Gastrocnemius medialis (tissue), 4 donors: Measurements from ENCODE around the gene FRRS1L.

Experiments
- CTCF ChIP-seq, 5 experiments: fragments of 450-650 bp in 3 of 5; fragments of 200-600 bp in 2 of 5; sonication (generic) in 2 of 5; IDR thresholded peaks in 4 of 5; conservative IDR thresholded peaks in 1 of 5; 1 replicate in 4 of 5; 2 replicates in 1 of 5; pipeline ENCODE4 v1.5.1; 2016 to 2019; ENCODE audit warnings: antibody characterized with exemption in 5 of 5, mild to moderate bottlenecking in 3 of 5, moderate library complexity in 3 of 5
- POLR2A ChIP-seq, 2 donors: fragments of 450-650 bp; IDR thresholded peaks; one replicate each; pipeline ENCODE4 v1.6.1; 2017; ENCODE audit warnings: antibody characterized with exemption in 2 of 2, mild to moderate bottlenecking in 2 of 2, moderate library complexity in 2 of 2

- TF ChIP-seq CTCF (IDR thresholded peaks at IDR 0.05 in 4 of 5, conservative IDR thresholded peaks at IDR 0.05 in 1 of 5): no peak
- TF ChIP-seq POLR2A (IDR thresholded peaks at IDR 0.05): no peak
Measured at GRCh38 chr9:109110329-109111021, 56.6 kb downstream of the FRRS1L start.
